Sigmoid colon (tissue), 4 donors: ENCODE results near the gene TBCCD1.

Experiments used
- CTCF ChIP-seq, 4 experiments: fragments of 450-650 bp in 3 of 4; fragments of 200-600 bp in 1 of 4; IDR thresholded peaks; one replicate each; pipeline ENCODE4 v1.5.1; 2016 to 2019; ENCODE audit warnings: antibody characterized with exemption in 4 of 4, mild to moderate bottlenecking in 3 of 4, moderate library complexity in 2 of 4
- POLR2AphosphoS5 ChIP-seq, 4 donors: sonication (generic); formaldehyde crosslinking; IDR thresholded peaks; one replicate each; pipeline ENCODE4 v1.6.1; 2017; ENCODE audit warnings: antibody characterized with exemption in 4 of 4

GRCh38 chr3:186614597-186615483 lies 47.7 kb upstream of the TBCCD1 start:
- peak; percentile 73 to 97 (median 88) for TF ChIP-seq CTCF (IDR thresholded peaks at IDR 0.05)
- TF ChIP-seq POLR2AphosphoS5 (IDR thresholded peaks at IDR 0.05): no peak
